ENCODE measurements around the gene ENOX1. TPM values are rescaled to one million over a fixed set of nuclear protein-coding genes. Genes with fewer than 3 reads are reported as not detected.

Gene ENOX1
- total RNA-seq, 2 donors from 2014 or later, result 0.14 to 11.7 TPM

GRCh38 chr13:43411211-43411610, 375.6 kb downstream of the ENOX1 start:
- H3K9me3 Mint-ChIP-seq, result peaks cover 4% of the 10 kb centered on the region
- no peaks in the 10 kb centered on the region for H3K36me3 Mint-ChIP-seq
- no peak overlapping the region for H3K4me3 Mint-ChIP-seq
- ATAC-seq (no peak), DNase-seq (ENCODE audit: low spot score) (no peak)
- no peaks in the 10 kb centered on the region for H3K4me1 Mint-ChIP-seq (ENCODE audit: low read depth in 2 of 2)
- H3K27me3 Mint-ChIP-seq, result peaks cover 8 to 46% of the 10 kb centered on the region in 2 donors
- no peak overlapping the region for H3K27ac Mint-ChIP-seq

DNA sequence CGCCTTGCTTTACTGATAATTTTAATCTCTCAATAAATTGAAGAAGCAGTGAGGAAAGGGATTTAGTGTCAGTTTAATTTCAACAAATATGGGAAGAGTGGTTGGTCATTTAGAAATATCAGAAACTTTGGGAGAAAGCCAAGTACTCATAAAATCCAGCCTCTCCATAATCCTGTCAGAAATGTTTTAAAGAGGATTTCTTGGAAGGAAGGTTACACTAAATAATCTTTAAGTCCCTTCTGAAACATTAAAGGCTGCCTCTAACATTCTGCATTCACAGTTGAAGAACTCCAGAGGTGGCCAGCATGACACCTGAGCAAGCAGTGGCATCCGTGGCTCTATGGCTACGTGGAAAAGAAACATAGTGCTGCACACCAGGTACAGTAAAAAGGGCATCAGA, 378.5 kb downstream of the ENOX1 start:
- Mint-ChIP-seq H3K36me3 (no peaks in the 10 kb centered on the region), H3K27ac (no peak overlapping the region), H3K27me3 (peaks cover 17 to 43% of the 10 kb centered on the region in 2 donors), H3K4me3 (no peak overlapping the region), H3K4me1 (ENCODE audit: low read depth in 2 of 2) (no peaks in the 10 kb centered on the region), H3K9me3 (peaks cover 4% of the 10 kb centered on the region)
- ATAC-seq, result no peak
- no peak for DNase-seq (ENCODE audit: low spot score)

- H3K27me3 Mint-ChIP-seq, result peaks cover 17 to 42% of the 10 kb centered on the region in 2 donors
- no peak overlapping the region for H3K27ac Mint-ChIP-seq
- peaks cover 4% of the 10 kb centered on the region for H3K9me3 Mint-ChIP-seq
- H3K4me1 Mint-ChIP-seq (ENCODE audit: low read depth in 2 of 2), result no peaks in the 10 kb centered on the region
- no peak for DNase-seq (ENCODE audit: low spot score)
- no peak overlapping the region for H3K4me3 Mint-ChIP-seq
- no peaks in the 10 kb centered on the region for H3K36me3 Mint-ChIP-seq
- no peak for ATAC-seq
Measured at GRCh38 chr13:43407023-43407581, 379.7 kb downstream of the ENOX1 start.

DNA sequence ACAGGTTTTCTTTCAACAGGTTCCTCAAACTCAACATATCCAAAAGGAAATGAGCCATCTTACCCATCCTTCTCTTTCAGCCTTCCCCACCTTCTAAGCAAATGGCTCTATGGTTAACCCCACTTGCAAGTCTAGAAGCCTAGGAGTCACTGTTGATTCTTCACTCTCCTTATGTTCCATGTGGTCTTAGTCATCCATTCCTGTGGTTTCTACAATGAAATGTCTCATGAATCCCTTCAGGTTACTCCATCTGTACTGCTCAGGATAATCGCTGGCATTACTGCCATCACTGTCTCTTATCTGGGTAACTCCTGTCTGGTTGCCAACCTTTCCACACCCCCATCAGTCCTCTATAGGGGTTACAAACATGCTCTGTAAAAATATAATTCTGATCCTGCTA, 381.3 kb downstream of the ENOX1 start:
- ATAC-seq, result no peak
- H3K27ac Mint-ChIP-seq, result no peak overlapping the region
- H3K9me3 Mint-ChIP-seq, result peaks cover 4% of the 10 kb centered on the region
- DNase-seq (ENCODE audit: low spot score), result no peak
- H3K4me1 Mint-ChIP-seq (ENCODE audit: low read depth in 2 of 2), result no peaks in the 10 kb centered on the region
- H3K36me3 Mint-ChIP-seq, result no peaks in the 10 kb centered on the region
- H3K4me3 Mint-ChIP-seq, result no peak overlapping the region
- peaks cover 21 to 42% of the 10 kb centered on the region in 2 donors for H3K27me3 Mint-ChIP-seq

- H3K4me1 Mint-ChIP-seq (ENCODE audit: low read depth in 2 of 2), result no peaks in the 10 kb centered on the region
- H3K27ac Mint-ChIP-seq, result no peak overlapping the region
- ATAC-seq (no peak), DNase-seq (ENCODE audit: low spot score) (no peak)
- no peaks in the 10 kb centered on the region for H3K9me3 Mint-ChIP-seq
- no peaks in the 10 kb centered on the region for H3K36me3 Mint-ChIP-seq
- peaks cover 25 to 26% of the 10 kb centered on the region in 2 donors for H3K27me3 Mint-ChIP-seq
- no peak overlapping the region for H3K4me3 Mint-ChIP-seq
Measured at GRCh38 chr13:43402380-43402779, 384.4 kb downstream of the ENOX1 start.

DNA sequence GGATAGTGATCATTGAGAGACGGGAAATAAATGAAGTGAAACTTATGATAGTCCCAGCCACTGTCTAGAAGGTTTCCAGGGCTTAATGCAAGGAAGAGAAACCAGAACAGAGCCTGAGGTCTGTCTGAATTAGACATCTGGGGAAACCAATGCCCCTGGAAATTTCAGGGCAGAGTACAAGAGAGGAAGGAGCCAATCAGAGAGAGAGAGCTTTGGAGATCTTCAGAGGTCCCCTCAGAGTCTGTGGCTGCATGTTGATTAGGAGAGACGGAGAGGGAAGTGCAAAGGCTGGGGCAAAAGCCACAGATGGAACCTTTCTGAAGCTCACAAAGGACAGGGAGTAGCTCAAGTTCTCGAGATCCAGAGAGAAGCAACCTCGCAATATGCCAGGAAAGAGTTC, 385.4 kb downstream of the ENOX1 start:
- H3K4me1 Mint-ChIP-seq (ENCODE audit: low read depth in 2 of 2), result no peaks in the 10 kb centered on the region
- H3K27me3 Mint-ChIP-seq, result peaks cover 25% of the 10 kb centered on the region in 2 donors
- DNase-seq (ENCODE audit: low spot score) (no peak), ATAC-seq (no peak)
- no peaks in the 10 kb centered on the region for H3K9me3 Mint-ChIP-seq
- no peaks in the 10 kb centered on the region for H3K36me3 Mint-ChIP-seq
- no peak overlapping the region for H3K4me3 Mint-ChIP-seq
- H3K27ac Mint-ChIP-seq, result no peak overlapping the region

- peaks cover 17 to 30% of the 10 kb centered on the region in 2 donors for H3K27me3 Mint-ChIP-seq
- DNase-seq (ENCODE audit: low spot score) (no peak), ATAC-seq (no peak)
- H3K9me3 Mint-ChIP-seq, result no peaks in the 10 kb centered on the region
- no peak overlapping the region for H3K4me3 Mint-ChIP-seq
- H3K4me1 Mint-ChIP-seq (ENCODE audit: low read depth in 2 of 2), result no peaks in the 10 kb centered on the region
- H3K36me3 Mint-ChIP-seq, result no peaks in the 10 kb centered on the region
- no peak overlapping the region for H3K27ac Mint-ChIP-seq
Measured at GRCh38 chr13:43397111-43397510, 389.7 kb downstream of the ENOX1 start.

- Mint-ChIP-seq H3K4me1 (ENCODE audit: low read depth in 2 of 2) (no peaks in the 10 kb centered on the region), H3K36me3 (no peaks in the 10 kb centered on the region), H3K4me3 (no peak overlapping the region), H3K27ac (no peak overlapping the region), H3K27me3 (peaks cover 6 to 20% of the 10 kb centered on the region in 2 donors), H3K9me3 (no peaks in the 10 kb centered on the region)
- ATAC-seq (no peak), DNase-seq (ENCODE audit: low spot score) (no peak)
Measured at GRCh38 chr13:43391036-43391435, 395.7 kb downstream of the ENOX1 start.

GRCh38 chr13:43390619-43391018, 396.2 kb downstream of the ENOX1 start:
- no peak for ATAC-seq
- no peak for DNase-seq (ENCODE audit: low spot score)
- Mint-ChIP-seq H3K4me1 (ENCODE audit: low read depth in 2 of 2) (no peaks in the 10 kb centered on the region), H3K9me3 (no peaks in the 10 kb centered on the region), H3K36me3 (no peaks in the 10 kb centered on the region), H3K27me3 (peaks cover 6 to 20% of the 10 kb centered on the region in 2 donors), H3K27ac (no peak overlapping the region), H3K4me3 (no peak overlapping the region)

GRCh38 chr13:43389983-43390382, 396.8 kb downstream of the ENOX1 start:
- Mint-ChIP-seq H3K27ac (no peak overlapping the region), H3K9me3 (no peaks in the 10 kb centered on the region), H3K27me3 (peaks cover 6 to 20% of the 10 kb centered on the region in 2 donors), H3K4me3 (no peak overlapping the region), H3K4me1 (ENCODE audit: low read depth in 2 of 2) (no peaks in the 10 kb centered on the region), H3K36me3 (no peaks in the 10 kb centered on the region)
- no peak for DNase-seq (ENCODE audit: low spot score)
- ATAC-seq, result no peak

DNA sequence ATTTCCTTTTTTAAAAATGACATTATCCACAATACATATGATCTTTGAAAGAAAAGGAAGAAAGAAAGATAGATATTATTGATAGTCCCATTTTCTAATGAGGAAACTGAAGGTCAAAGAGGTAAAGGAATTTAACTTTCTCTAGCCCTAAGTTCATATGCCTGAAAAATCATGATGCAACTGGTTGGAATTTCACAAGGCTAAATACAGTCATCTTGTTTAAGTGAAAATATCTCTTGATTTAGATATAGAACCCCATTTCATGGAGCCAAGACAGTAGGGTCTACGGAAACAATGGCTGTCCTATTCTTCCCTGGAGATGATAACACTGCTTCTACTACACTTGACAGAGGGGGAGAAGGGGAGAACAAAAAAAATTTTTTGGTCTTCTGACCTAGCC, 397.2 kb downstream of the ENOX1 start:
- Mint-ChIP-seq H3K27ac (no peak overlapping the region), H3K27me3 (peaks cover 6 to 20% of the 10 kb centered on the region in 2 donors), H3K4me1 (ENCODE audit: low read depth in 2 of 2) (no peaks in the 10 kb centered on the region), H3K4me3 (no peak overlapping the region), H3K9me3 (no peaks in the 10 kb centered on the region), H3K36me3 (no peaks in the 10 kb centered on the region)
- DNase-seq (ENCODE audit: low spot score) (no peak), ATAC-seq (no peak)

GRCh38 chr13:43388282-43389034, 398.3 kb downstream of the ENOX1 start:
- Mint-ChIP-seq H3K4me3 (no peak overlapping the region), H3K36me3 (no peaks in the 10 kb centered on the region), H3K4me1 (ENCODE audit: low read depth in 2 of 2) (no peaks in the 10 kb centered on the region), H3K9me3 (no peaks in the 10 kb centered on the region), H3K27me3 (peaks cover 8 to 17% of the 10 kb centered on the region in 2 donors), H3K27ac (no peak overlapping the region)
- no peak for ATAC-seq
- no peak for DNase-seq (ENCODE audit: low spot score)

DNA sequence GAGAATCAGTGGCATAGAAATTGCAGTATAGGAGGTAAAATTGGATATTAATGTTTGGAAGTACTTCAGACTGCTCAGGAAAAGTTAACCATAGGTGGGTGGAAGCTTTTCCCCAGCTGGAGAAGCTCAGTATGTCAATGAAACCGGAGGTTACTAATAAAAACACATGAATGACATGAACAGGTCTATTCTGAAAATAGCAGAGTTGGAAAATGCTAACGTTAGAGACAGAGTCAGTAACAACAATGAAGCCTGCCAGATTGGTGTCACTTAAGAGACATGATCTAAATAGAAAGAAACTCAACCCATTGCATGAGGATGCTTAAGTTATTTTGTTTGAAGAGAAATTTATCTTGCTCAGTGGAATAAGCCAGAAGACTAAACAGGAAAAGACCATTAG, 398.9 kb downstream of the ENOX1 start:
- Mint-ChIP-seq H3K27ac (no peak overlapping the region), H3K27me3 (peaks cover 8 to 13% of the 10 kb centered on the region in 2 donors), H3K4me1 (ENCODE audit: low read depth in 2 of 2) (no peaks in the 10 kb centered on the region), H3K9me3 (no peaks in the 10 kb centered on the region), H3K4me3 (no peak overlapping the region), H3K36me3 (no peaks in the 10 kb centered on the region)
- DNase-seq (ENCODE audit: low spot score) (no peak), ATAC-seq (no peak)

DNA sequence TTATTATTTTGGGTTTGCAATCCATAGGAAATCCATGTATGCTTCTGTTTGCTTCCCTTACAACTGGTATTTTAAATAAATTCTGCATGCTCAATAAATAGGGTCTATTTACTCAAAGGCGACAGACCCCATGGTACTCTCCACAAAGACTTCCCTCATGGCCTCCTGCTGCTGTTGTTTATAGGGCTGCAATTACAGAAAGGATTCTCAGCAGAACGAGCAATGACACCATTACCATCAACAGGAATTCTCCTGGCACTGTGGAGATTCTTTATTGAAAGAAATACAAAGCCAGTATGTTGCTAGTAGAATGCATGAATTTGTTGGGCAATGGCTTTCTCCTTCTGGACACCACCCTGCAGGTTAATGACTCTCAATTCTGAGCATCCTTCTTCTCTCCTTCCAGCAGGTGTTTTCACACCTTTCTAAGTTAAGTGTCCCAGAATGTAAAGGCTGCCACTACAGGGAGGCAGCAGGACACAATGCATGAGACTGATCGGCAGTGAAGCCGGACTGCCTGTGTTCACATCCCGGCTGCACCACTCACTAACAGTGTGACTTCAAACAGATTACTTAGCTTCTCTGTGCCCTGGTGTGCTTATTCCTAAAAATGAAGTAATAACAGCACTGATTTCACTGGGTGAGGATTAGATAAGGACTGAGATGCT, 403.1 kb downstream of the ENOX1 start:
- no peak for DNase-seq (ENCODE audit: low spot score)
- Mint-ChIP-seq H3K9me3 (peaks cover 4% of the 10 kb centered on the region), H3K4me3 (no peak overlapping the region), H3K27ac (no peak overlapping the region), H3K27me3 (peaks cover 16 to 34% of the 10 kb centered on the region in 2 donors), H3K4me1 (ENCODE audit: low read depth in 2 of 2) (no peaks in the 10 kb centered on the region), H3K36me3 (peaks cover 12% of the 10 kb centered on the region)
- ATAC-seq, result no peak

Measured in natural killer cell treated with Interleukin-12 subunit alpha and Interleukin-12 subunit beta and Interleukin-15 and Interleukin-18, amount 100 ng/mL, for 72 hours (primary cell).